ENCODE data around the gene LRRC61. TPM values are rescaled to one million over a fixed set of nuclear protein-coding genes. Genes with fewer than 3 reads are reported as not detected.
A peak's percentile ranks its signal among the peaks of the same experiment; 100 is the strongest.

The LRRC61 gene
- total and polyA plus RNA-seq, 2 of the 13 experiments (the other 11 are each of a cell fraction or from before 2014, with no cell fraction given), result 33.0 to 34.8 TPM

GRCh38 chr7:150340024-150340749 lies 17.0 kb downstream of the LRRC61 start (continued):
- TF ChIP-seq TFAP4 (IDR thresholded peaks at IDR 0.05; ENCODE audit: borderline replicate concordance, low read depth) (peak; percentile 76; the same call in 1 of the 2 replicates), ZNF747 (CRISPR knock-in tag; IDR thresholded peaks at IDR 0.05; ENCODE audit: borderline replicate concordance) (peak; percentile 72; the same call in 1 of the 2 replicates), CAMTA2 (CRISPR knock-in tag; IDR thresholded peaks at IDR 0.05; ENCODE audit: borderline replicate concordance) (0 out of 2 replicates have a peak, but pooled peaks have one; percentile 34), ZBTB37 (CRISPR knock-in tag; IDR thresholded peaks at IDR 0.05) (no peak), SRY (CRISPR knock-in tag; IDR thresholded peaks at IDR 0.05) (0 out of 2 replicates have a peak, but pooled peaks have one; percentile 59), ZFP62 (CRISPR knock-in tag; IDR thresholded peaks at IDR 0.05) (no peak), ZNF460 (CRISPR knock-in tag; IDR thresholded peaks at IDR 0.05; ENCODE audit: borderline replicate concordance) (no peak), HNRNPLL (IDR thresholded peaks at IDR 0.05; ENCODE audit: low read depth, low read length, poor library complexity, severe bottlenecking) (peak; percentile 69), RCOR2 (CRISPR knock-in tag; IDR thresholded peaks at IDR 0.05) (no peak), HBP1 (CRISPR knock-in tag; IDR thresholded peaks at IDR 0.05; ENCODE audit: low read depth) (0 out of 2 replicates have a peak, but pooled peaks have one; percentile 57), TERF1 (CRISPR knock-in tag; IDR thresholded peaks at IDR 0.05) (no peak), ZNF687 (CRISPR knock-in tag; IDR thresholded peaks at IDR 0.05) (peak; percentile 89), HOXA3 (CRISPR knock-in tag; IDR thresholded peaks at IDR 0.05) (no peak), SPEN (CRISPR knock-in tag; IDR thresholded peaks at IDR 0.05; ENCODE audit: low read depth) (0 out of 2 replicates have a peak, but pooled peaks have one; percentile 44), ZNF788 (CRISPR knock-in tag; IDR thresholded peaks at IDR 0.05; ENCODE audit: borderline replicate concordance) (peak; percentile 33; the same call in 1 of the 2 replicates), HDAC2 (CRISPR knock-in tag; IDR thresholded peaks at IDR 0.05) (peak; percentile 38; the same call in 1 of the 2 replicates), ZBTB3 (CRISPR knock-in tag; IDR thresholded peaks at IDR 0.05; ENCODE audit: borderline replicate concordance, low read depth) (no peak), ZBTB7B (CRISPR knock-in tag; IDR thresholded peaks at IDR 0.05) (peak; percentile 70), ISX (CRISPR knock-in tag; conservative IDR thresholded peaks at IDR 0.05) (no peak), NPAS2 (CRISPR knock-in tag; IDR thresholded peaks at IDR 0.05; ENCODE audit: borderline replicate concordance) (no peak)

Measured in HepG2 (cell line).